Measurements from ENCODE around the gene TMEM247. TPM values are rescaled to one million over a fixed set of nuclear protein-coding genes. Genes with fewer than 3 reads are reported as not detected.

Gene TMEM247
- total and polyA plus RNA-seq, 2 experiments from 2014 or later = not detected

GRCh38 chr2:46487667-46488335 lies 8.4 kb downstream of the TMEM247 start:
- H4K20me1 ChIP-seq (ENCODE audit: insufficient read depth, poor library complexity, severe bottlenecking) = no peaks in the 10 kb centered on the region
- no peak for DNase-seq (ENCODE audit: low spot score)
- 81% methylated on average over 8 of the region's 8 CpGs for WGBS (ENCODE audit: low lambda C conversion rate, missing lambda C conversion rate)
- no peaks in the 10 kb centered on the region for H3K4me1 ChIP-seq (ENCODE audit: insufficient read depth)
- H3K36me3 ChIP-seq (replicated peaks; ENCODE audit: insufficient read depth, low read depth) = no peaks in the 10 kb centered on the region
- no peak overlapping the region for H3K27ac ChIP-seq
- H3K27me3 ChIP-seq = no peaks in the 10 kb centered on the region
- no peak overlapping the region for H2AFZ ChIP-seq
- no peaks in the 10 kb centered on the region for H3K9me2 ChIP-seq (replicated peaks; ENCODE audit: insufficient read depth)
- TF ChIP-seq, protein P1, sequence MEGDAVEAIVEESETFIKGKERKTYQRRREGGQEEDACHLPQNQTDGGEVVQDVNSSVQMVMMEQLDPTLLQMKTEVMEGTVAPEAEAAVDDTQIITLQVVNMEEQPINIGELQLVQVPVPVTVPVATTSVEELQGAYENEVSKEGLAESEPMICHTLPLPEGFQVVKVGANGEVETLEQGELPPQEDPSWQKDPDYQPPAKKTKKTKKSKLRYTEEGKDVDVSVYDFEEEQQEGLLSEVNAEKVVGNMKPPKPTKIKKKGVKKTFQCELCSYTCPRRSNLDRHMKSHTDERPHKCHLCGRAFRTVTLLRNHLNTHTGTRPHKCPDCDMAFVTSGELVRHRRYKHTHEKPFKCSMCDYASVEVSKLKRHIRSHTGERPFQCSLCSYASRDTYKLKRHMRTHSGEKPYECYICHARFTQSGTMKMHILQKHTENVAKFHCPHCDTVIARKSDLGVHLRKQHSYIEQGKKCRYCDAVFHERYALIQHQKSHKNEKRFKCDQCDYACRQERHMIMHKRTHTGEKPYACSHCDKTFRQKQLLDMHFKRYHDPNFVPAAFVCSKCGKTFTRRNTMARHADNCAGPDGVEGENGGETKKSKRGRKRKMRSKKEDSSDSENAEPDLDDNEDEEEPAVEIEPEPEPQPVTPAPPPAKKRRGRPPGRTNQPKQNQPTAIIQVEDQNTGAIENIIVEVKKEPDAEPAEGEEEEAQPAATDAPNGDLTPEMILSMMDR (IDR thresholded peaks at IDR 0.05; ENCODE audit: poor library complexity) = no peak
- no peak for TF ChIP-seq EZH2 (IDR thresholded peaks at IDR 0.05; ENCODE audit: borderline replicate concordance)
- no peak for TF ChIP-seq EZH2phosphoT487 (IDR thresholded peaks at IDR 0.05; ENCODE audit: low read depth, severe bottlenecking, unreplicated experiment)
- H3K79me2 ChIP-seq = no peaks in the 10 kb centered on the region
- no peak overlapping the region for H3K4me2 ChIP-seq
- H3K9me3 ChIP-seq (ENCODE audit: low read depth) = no peaks in the 10 kb centered on the region
- H3K4me3 ChIP-seq = no peak overlapping the region

DNA sequence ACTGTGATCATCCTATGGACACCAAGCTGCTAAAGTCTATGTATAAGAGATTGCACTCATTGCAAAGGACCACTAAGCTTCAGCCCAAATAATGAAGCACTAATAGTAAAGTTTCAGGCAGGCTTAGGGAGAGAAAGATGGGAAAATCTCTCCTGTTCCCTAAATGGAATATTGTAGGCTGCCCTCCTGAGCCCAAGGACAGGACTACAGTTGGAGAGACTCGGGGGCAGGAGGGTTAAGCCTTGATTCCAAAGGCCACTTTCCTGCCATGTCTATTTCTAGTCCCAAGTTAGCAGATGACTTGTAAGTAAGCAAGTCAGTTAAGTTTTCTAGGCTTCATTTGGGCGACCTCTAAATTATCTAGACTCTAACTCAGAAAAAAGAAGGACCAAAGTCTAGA lies 9.0 kb downstream of the TMEM247 start:
- no peaks in the 10 kb centered on the region for H3K9me3 ChIP-seq (ENCODE audit: low read depth)
- H3K4me2 ChIP-seq = no peak overlapping the region
- no peak overlapping the region for H3K4me3 ChIP-seq
- H3K27me3 ChIP-seq = no peaks in the 10 kb centered on the region
- DNase-seq (ENCODE audit: low spot score) = no peak
- H3K9me2 ChIP-seq (replicated peaks; ENCODE audit: insufficient read depth) = no peaks in the 10 kb centered on the region
- no peaks in the 10 kb centered on the region for H3K79me2 ChIP-seq
- no peak overlapping the region for H2AFZ ChIP-seq
- WGBS (ENCODE audit: low lambda C conversion rate, missing lambda C conversion rate) = 51% methylated on average over 2 of the region's 2 CpGs
- H3K4me1 ChIP-seq (ENCODE audit: insufficient read depth) = peaks cover 3% of the 10 kb centered on the region
- TF ChIP-seq, protein P1 (IDR thresholded peaks at IDR 0.05; ENCODE audit: poor library complexity) = no peak
- TF ChIP-seq EZH2 (IDR thresholded peaks at IDR 0.05; ENCODE audit: borderline replicate concordance) = no peak
- no peak for TF ChIP-seq EZH2phosphoT487 (IDR thresholded peaks at IDR 0.05; ENCODE audit: low read depth, severe bottlenecking, unreplicated experiment)
- no peaks in the 10 kb centered on the region for H3K36me3 ChIP-seq (replicated peaks; ENCODE audit: insufficient read depth, low read depth)
- no peak overlapping the region for H3K27ac ChIP-seq
- H4K20me1 ChIP-seq (ENCODE audit: insufficient read depth, poor library complexity, severe bottlenecking) = no peaks in the 10 kb centered on the region

- Histone ChIP-seq H3K4me2 (no peak overlapping the region), H3K4me3 (no peak overlapping the region), H4K20me1 (ENCODE audit: insufficient read depth, poor library complexity, severe bottlenecking) (no peaks in the 10 kb centered on the region), H3K4me1 (ENCODE audit: insufficient read depth) (peaks cover 4% of the 10 kb centered on the region), H3K27ac (no peak overlapping the region), H3K27me3 (no peaks in the 10 kb centered on the region), H3K36me3 (replicated peaks; ENCODE audit: insufficient read depth, low read depth) (no peaks in the 10 kb centered on the region), H3K9me3 (ENCODE audit: low read depth) (no peaks in the 10 kb centered on the region), H2AFZ (no peak overlapping the region), H3K9me2 (replicated peaks; ENCODE audit: insufficient read depth) (no peaks in the 10 kb centered on the region), H3K79me2 (no peaks in the 10 kb centered on the region)
- no peak for DNase-seq (ENCODE audit: low spot score)
- 65% methylated on average over 8 of the region's 8 CpGs for WGBS (ENCODE audit: low lambda C conversion rate, missing lambda C conversion rate)
- TF ChIP-seq EZH2phosphoT487 (IDR thresholded peaks at IDR 0.05; ENCODE audit: low read depth, severe bottlenecking, unreplicated experiment) (no peak), EZH2 (IDR thresholded peaks at IDR 0.05; ENCODE audit: borderline replicate concordance) (no peak)
- TF ChIP-seq, protein P1 (IDR thresholded peaks at IDR 0.05; ENCODE audit: poor library complexity) = no peak
Measured at GRCh38 chr2:46489423-46490174, 10.2 kb downstream of the TMEM247 start.
